RWPE2 (cell line): ENCODE data around the gene ZNF469.

Source experiments
- ATAC-seq: fragments of 200-7000 bp; cut with Tn5 transposase; 3 replicates; pipeline ENCODE4 v1.9.1; 2021; ENCODE audit warnings: low read depth
- DNase-seq: peaks from one replicate; pipeline ENCODE4 v3.0.0-alpha.2; 2020; ENCODE audit warnings: low spot score
- H3K27ac ChIP-seq: fragments of 450-650 bp; 2 replicates; pipeline ENCODE4 v1.5.1; 2017; ENCODE audit warnings: mild to moderate bottlenecking; ENCODE audit not compliant: poor library complexity, severe bottlenecking
- H3K27me3 ChIP-seq: fragments of 250-450 bp; sonication (Bioruptor Pico); 2 replicates; pipeline ENCODE4 v1.5.1; 2021; ENCODE audit warnings: mild to moderate bottlenecking, moderate library complexity; ENCODE audit not compliant: insufficient read depth, poor library complexity, severe bottlenecking
- H3K36me3 ChIP-seq: fragments of 250-450 bp; sonication (Bioruptor Pico); 2 replicates; pipeline ENCODE4 v1.5.1; 2020; ENCODE audit warnings: low read depth, mild to moderate bottlenecking, moderate library complexity
- H3K4me1 ChIP-seq: fragments of 250-450 bp; sonication (Bioruptor Pico); 2 replicates; pipeline ENCODE4 v1.5.1; 2021; ENCODE audit warnings: mild to moderate bottlenecking, moderate library complexity; ENCODE audit not compliant: insufficient read depth, poor library complexity, severe bottlenecking
- H3K4me3 ChIP-seq: fragments of 250-450 bp; sonication (Bioruptor Pico); 2 replicates; pipeline ENCODE4 v1.5.1; 2021; ENCODE audit warnings: mild to moderate bottlenecking, moderate library complexity; ENCODE audit not compliant: severe bottlenecking
- H3K9me3 ChIP-seq: fragments of 250-450 bp; sonication (Bioruptor Pico); 2 replicates; pipeline ENCODE4 v1.5.1; 2021; ENCODE audit warnings: mild to moderate bottlenecking, moderate library complexity; ENCODE audit not compliant: severe bottlenecking
- TF ChIP-seq, protein P1 (sequence below): fragments of 450-650 bp; IDR thresholded peaks from one replicate; pipeline ENCODE4 v1.5.1; 2017; ENCODE audit warnings: mild to moderate bottlenecking, moderate library complexity; ENCODE audit not compliant: poor library complexity, severe bottlenecking

ZNF469 gene

DNA sequence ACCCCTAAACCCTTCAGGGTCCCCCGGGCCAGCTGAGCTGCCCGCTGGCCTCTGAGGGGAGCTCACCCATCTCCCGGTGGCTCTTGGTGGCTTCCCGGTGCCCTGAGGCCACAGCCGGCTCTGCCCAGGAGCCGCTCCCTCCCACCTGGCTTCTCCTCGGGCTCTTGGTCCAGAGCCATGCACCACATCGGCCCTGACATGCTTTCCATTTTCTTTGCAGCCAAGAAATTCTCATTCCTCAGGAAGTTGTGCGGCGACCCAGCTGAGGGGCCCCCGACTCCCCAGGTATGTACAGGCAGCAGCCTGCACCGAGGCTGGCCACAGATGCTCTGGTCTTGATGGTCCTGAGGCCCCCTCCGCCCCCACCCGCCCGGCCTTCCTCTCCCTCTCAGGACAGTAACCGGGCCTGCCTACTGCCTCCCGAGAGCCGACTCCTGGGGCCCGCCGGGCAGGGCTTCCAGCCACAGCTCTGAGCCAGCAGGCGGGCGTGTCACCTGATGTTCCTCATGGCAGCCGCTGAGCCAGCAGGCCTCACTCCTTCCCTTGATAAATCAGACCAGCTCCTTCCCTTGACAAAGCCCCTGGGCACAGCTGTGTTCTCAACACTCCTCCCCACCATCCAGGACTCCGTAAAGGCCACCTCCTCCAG is 42.0 kb downstream of the ZNF469 start:
- peaks cover 5% of the 10 kb centered on the region for H3K27me3 ChIP-seq
- no peak overlapping the region for H3K4me3 ChIP-seq
- no peaks in the 10 kb centered on the region for H3K36me3 ChIP-seq
- TF ChIP-seq, protein P1, sequence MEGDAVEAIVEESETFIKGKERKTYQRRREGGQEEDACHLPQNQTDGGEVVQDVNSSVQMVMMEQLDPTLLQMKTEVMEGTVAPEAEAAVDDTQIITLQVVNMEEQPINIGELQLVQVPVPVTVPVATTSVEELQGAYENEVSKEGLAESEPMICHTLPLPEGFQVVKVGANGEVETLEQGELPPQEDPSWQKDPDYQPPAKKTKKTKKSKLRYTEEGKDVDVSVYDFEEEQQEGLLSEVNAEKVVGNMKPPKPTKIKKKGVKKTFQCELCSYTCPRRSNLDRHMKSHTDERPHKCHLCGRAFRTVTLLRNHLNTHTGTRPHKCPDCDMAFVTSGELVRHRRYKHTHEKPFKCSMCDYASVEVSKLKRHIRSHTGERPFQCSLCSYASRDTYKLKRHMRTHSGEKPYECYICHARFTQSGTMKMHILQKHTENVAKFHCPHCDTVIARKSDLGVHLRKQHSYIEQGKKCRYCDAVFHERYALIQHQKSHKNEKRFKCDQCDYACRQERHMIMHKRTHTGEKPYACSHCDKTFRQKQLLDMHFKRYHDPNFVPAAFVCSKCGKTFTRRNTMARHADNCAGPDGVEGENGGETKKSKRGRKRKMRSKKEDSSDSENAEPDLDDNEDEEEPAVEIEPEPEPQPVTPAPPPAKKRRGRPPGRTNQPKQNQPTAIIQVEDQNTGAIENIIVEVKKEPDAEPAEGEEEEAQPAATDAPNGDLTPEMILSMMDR, result no peak
- DNase-seq, result no peak
- ATAC-seq, result no peak; the same call in 2 of the 3 replicates
- H3K9me3 ChIP-seq, result no peaks in the 10 kb centered on the region
- no peaks in the 10 kb centered on the region for H3K4me1 ChIP-seq
- H3K27ac ChIP-seq, result no peak overlapping the region

DNA sequence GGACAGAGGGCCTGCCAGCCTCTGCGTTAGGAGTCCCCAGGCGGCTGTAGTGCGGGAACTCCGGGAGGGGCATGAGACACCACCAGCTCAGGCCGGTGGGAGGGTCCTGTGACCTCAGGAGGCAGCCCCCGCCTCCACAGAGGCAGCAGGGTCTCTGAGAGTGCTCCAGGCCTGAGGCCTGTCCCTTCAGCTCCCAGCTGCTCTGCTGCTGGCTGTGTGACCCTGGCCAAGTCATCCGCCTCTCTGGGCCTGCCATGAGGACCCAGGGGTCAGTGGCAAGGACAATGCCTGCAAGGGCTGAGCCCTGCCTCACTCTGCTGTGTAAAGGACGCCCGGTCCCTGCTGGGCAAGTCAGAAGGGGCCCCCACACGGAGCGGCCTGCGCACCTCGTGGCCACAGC is 43.3 kb downstream of the ZNF469 start:
- Histone ChIP-seq H3K4me1 (no peaks in the 10 kb centered on the region), H3K27ac (no peak overlapping the region)
- TF ChIP-seq, protein P1, result no peak

DNA sequence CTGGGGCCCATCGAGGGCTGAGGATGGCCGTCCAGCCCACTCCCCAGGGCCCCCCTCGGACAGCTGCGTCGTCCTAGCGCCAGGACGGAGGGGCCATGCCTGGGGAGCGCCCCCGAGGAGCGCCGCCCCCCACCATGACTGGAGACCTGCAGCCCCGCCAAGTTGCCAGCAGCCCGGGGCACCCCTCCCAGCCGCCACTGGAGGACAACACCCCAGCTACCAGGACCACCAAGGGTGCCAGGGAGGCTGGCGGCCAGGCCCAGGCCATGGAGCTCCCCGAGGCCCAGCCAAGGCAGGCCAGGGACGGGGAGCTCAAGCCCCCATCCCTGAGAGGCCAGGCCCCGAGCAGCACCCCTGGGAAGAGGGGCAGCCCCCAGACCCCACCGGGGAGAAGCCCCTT is 44.6 kb downstream of the ZNF469 start:
- TF ChIP-seq, protein P1, result no peak
- no peak overlapping the region for H3K4me3 ChIP-seq
- ATAC-seq (no peak), DNase-seq (no peak)
- H3K27ac ChIP-seq, result no peak overlapping the region
- H3K4me1 ChIP-seq, result no peaks in the 10 kb centered on the region
- H3K36me3 ChIP-seq, result no peaks in the 10 kb centered on the region
- peaks cover 31% of the 10 kb centered on the region for H3K27me3 ChIP-seq
- no peaks in the 10 kb centered on the region for H3K9me3 ChIP-seq

More for the DNA sequence above, 43.3 kb downstream of the ZNF469 start:
- Histone ChIP-seq H3K36me3 (no peaks in the 10 kb centered on the region), H3K9me3 (no peaks in the 10 kb centered on the region), H3K4me3 (no peak overlapping the region), H3K27me3 (peaks cover 18% of the 10 kb centered on the region)
- ATAC-seq (no peak), DNase-seq (no peak)

DNA sequence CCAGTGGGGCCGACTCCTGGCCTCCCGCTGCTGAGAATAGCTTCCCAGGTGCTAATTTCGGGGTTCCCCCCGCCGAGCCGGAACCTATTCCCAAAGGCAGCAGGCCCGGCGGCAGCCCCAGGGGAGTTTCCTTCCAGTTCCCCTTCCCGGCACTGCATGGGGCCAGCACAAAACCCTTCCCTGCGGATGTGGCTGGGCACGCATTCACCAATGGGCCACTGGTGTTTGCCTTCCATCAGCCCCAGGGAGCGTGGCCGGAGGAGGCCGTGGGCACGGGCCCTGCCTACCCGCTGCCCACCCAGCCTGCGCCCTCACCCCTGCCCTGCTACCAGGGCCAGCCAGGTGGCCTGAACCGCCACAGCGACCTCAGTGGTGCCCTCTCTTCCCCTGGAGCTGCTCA is 45.4 kb downstream of the ZNF469 start:
- Histone ChIP-seq H3K4me1 (no peaks in the 10 kb centered on the region), H3K4me3 (no peak overlapping the region), H3K36me3 (no peaks in the 10 kb centered on the region), H3K27ac (no peak overlapping the region), H3K27me3 (peaks cover 33% of the 10 kb centered on the region), H3K9me3 (no peaks in the 10 kb centered on the region)
- TF ChIP-seq, protein P1, result no peak
- ATAC-seq (no peak), DNase-seq (no peak)

DNA sequence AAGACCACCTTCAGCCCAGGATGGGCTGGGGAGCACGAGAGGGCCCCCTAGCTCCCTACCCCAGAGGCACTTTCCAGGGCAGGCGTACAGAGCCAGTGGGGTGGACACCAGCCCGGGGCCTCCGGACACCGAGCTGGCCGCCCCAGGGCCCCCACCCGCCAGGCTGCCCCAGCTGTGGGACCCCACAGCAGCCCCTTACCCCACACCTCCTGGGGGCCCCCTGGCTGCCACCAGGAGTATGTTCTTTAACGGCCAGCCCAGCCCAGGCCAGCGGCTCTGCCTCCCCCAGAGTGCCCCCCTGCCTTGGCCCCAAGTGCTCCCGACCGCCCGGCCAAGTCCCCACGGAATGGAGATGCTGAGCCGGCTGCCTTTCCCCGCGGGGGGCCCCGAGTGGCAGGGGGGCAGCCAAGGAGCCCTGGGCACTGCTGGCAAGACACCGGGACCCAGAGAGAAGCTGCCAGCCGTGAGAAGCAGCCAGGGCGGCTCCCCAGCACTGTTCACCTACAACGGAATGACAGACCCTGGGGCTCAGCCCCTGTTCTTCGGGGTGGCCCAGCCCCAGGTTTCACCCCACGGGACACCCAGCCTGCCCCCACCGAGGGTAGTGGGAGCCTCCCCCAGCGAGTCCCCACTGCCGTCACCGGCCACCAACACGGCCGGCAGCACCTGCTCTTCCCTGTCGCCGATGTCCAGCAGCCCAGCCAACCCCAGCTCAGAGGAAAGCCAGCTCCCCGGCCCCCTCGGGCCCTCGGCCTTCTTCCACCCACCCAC is 46.0 kb downstream of the ZNF469 start:
- H3K9me3 ChIP-seq, result no peaks in the 10 kb centered on the region
- no peaks in the 10 kb centered on the region for H3K4me1 ChIP-seq
- ATAC-seq (no peak), DNase-seq (no peak)
- H3K36me3 ChIP-seq, result no peaks in the 10 kb centered on the region
- H3K4me3 ChIP-seq, result no peak overlapping the region
- H3K27me3 ChIP-seq, result peaks cover 33% of the 10 kb centered on the region
- no peak overlapping the region for H3K27ac ChIP-seq
- TF ChIP-seq, protein P1, result no peak
